ENCODE results near the gene CDK14. TPM values are rescaled to one million over a fixed set of nuclear protein-coding genes. Genes with fewer than 3 reads are reported as not detected.
A peak's percentile ranks its signal among the peaks of the same experiment; 100 is the strongest.

CDK14 gene
- total RNA-seq, 4 donors from 2014 or later, result 29.3 to 37.8 (median 33.0) TPM

DNA sequence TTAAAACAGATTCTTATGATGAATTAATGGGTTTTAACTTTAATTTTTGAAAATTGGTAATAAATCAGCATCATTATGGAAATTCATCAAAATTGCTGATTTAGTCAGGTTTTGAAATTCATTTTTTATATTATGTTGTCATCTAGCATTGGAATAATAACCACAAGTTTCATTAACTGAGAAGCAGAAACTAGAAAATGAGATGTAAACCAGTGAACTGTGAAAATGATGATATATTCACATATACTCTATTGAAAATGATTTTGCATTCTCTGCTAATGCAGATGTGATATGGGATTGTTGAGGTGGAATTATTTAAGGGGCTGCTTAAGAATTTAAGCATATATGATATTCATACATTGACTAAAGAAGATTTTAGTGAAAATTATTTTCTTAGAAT lies 352.0 kb downstream of the CDK14 start:
- Histone ChIP-seq H3K27me3 (no peaks in the 10 kb centered on the region), H3K4me1 (no peaks in the 10 kb centered on the region), H3K27ac (no peak overlapping the region), H3K4me3 (replicated peaks in 1 of 3) (no peak overlapping the region), H3K36me3 (no peaks in the 10 kb centered on the region), H3K9me3 (no peaks in the 10 kb centered on the region)
- no peak for DNase-seq
- no peak for TF ChIP-seq POLR2A (IDR thresholded peaks at IDR 0.05)
- TF ChIP-seq, protein P1, sequence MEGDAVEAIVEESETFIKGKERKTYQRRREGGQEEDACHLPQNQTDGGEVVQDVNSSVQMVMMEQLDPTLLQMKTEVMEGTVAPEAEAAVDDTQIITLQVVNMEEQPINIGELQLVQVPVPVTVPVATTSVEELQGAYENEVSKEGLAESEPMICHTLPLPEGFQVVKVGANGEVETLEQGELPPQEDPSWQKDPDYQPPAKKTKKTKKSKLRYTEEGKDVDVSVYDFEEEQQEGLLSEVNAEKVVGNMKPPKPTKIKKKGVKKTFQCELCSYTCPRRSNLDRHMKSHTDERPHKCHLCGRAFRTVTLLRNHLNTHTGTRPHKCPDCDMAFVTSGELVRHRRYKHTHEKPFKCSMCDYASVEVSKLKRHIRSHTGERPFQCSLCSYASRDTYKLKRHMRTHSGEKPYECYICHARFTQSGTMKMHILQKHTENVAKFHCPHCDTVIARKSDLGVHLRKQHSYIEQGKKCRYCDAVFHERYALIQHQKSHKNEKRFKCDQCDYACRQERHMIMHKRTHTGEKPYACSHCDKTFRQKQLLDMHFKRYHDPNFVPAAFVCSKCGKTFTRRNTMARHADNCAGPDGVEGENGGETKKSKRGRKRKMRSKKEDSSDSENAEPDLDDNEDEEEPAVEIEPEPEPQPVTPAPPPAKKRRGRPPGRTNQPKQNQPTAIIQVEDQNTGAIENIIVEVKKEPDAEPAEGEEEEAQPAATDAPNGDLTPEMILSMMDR (IDR thresholded peaks at IDR 0.05), result no peak
- intact Hi-C loops (cut with DNase I), result no loop called here

DNA sequence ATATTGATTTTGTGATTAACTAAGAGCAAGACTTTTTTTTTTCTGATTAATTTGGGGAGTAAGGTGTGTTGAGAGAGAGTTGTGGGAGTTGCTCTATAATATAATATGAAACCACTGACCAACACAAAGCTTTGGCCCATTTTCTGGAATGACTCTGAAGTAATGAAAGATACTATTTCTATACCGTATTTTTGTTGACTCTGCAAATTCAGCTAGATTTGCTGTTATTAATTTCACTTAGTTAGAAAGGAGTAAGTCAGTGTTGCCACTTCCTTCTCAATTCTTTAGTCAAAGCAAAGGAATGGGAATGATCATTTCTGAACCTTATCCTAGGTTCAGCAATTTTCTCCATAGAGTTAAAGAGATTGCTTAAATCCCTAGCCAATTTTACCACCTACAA lies 355.1 kb downstream of the CDK14 start:
- Histone ChIP-seq H3K36me3 (no peaks in the 10 kb centered on the region), H3K9me3 (no peaks in the 10 kb centered on the region), H3K4me3 (replicated peaks in 1 of 3) (no peak overlapping the region), H3K27me3 (no peaks in the 10 kb centered on the region), H3K27ac (no peak overlapping the region), H3K4me1 (peaks cover 0 to 5% of the 10 kb centered on the region in 2 donors)
- intact Hi-C loops (cut with DNase I), result no loop called here
- WGBS, 2 donors, result 89% methylated on average over 1 of the region's 1 CpG
- TF ChIP-seq, protein P1 (IDR thresholded peaks at IDR 0.05), result no peak
- no peak for TF ChIP-seq POLR2A (IDR thresholded peaks at IDR 0.05)
- DNase-seq, result no peak

DNA sequence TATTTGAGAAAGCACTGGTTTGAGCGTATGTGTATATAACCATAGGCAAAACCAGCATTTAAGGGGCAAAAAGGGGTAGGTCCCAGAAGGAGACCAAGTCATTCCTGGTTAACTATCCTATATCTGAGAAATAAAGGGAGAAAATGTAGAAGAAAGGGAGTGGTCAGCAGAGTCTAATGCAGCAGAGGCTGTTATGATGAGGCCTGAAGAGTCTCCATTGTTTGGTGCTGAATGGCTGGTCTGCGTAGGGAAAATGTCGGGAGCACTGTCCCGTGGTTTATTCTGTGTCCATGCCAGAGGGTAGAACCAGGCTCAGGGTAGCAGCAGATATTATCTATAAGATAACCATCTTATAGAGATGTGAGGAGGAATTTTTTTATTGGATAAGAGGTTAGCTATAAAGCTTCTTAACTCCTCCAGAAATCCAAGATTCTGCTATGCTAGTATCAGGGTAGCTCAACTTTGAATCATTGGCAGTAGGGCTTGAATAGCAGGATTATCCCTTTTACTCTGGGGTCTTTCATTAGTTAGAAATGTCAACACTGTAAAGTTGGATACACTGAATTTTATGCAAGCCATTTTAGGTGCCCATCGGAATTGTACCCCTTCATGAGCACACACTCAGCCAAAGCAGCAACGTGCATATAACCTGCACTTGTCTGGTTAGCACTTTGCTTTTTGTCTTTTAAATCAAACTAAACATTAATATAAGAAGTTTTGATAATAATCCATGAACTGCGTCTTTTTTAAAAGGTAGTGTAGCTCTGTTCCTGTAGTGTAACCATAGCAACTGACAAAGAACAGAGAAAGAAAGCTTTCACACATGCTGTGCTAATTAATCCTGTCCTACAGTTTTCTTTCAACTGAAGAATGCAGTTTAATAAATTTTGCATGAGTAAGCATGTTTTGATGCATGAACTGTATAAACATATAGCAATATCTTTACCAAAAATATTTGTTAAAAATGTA lies 356.1 kb downstream of the CDK14 start:
- Histone ChIP-seq H3K4me3 (replicated peaks in 1 of 3) (no peak overlapping the region), H3K4me1 (peaks cover 0 to 5% of the 10 kb centered on the region in 2 donors), H3K27ac (no peak overlapping the region), H3K9me3 (no peaks in the 10 kb centered on the region), H3K27me3 (no peaks in the 10 kb centered on the region), H3K36me3 (no peaks in the 10 kb centered on the region)
- DNase-seq, result no peak
- 82 to 84% methylated on average over 7 of the region's 7 CpGs for WGBS, 2 donors
- TF ChIP-seq, protein P1 (IDR thresholded peaks at IDR 0.05), result no peak
- TF ChIP-seq POLR2A (IDR thresholded peaks at IDR 0.05), result no peak
- intact Hi-C loops (cut with DNase I), result no loop called here

DNA sequence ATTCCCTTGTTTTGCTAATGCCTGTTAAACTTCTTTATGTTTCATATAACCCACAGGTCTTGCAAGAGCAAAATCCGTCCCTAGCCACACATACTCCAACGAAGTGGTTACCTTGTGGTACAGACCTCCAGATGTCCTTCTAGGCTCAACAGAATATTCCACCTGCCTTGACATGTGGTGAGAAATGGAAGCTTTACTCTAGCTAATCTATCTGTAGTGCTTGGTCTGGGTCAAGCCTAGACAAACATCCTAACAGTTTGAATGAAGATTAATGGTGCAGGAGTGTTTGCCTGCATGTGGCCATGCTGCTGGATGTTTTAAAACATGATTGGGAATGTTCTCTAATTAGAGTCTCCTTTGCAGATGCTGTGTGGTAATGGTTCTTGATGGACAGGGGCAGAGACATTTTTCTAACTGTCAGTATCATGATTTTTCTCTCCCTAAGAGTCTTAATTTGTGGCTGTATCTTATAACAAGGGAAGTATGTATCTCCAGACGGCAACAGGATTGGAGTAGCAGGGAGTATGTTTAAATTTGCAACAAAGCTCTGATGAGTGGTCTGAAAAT lies 359.6 kb downstream of the CDK14 start:
- intact Hi-C loops (cut with DNase I), result no loop called here
- Histone ChIP-seq H3K9me3 (no peaks in the 10 kb centered on the region), H3K27me3 (no peaks in the 10 kb centered on the region), H3K4me1 (peaks cover 11 to 18% of the 10 kb centered on the region in 2 donors), H3K4me3 (replicated peaks in 1 of 3) (no peak overlapping the region), H3K36me3 (no peaks in the 10 kb centered on the region), H3K27ac (no peak overlapping the region)
- DNase-seq, result no peak
- 77 to 81% methylated on average over 3 of the region's 3 CpGs for WGBS, 2 donors
- TF ChIP-seq, protein P1 (IDR thresholded peaks at IDR 0.05), result no peak
- no peak for TF ChIP-seq POLR2A (IDR thresholded peaks at IDR 0.05)

DNA sequence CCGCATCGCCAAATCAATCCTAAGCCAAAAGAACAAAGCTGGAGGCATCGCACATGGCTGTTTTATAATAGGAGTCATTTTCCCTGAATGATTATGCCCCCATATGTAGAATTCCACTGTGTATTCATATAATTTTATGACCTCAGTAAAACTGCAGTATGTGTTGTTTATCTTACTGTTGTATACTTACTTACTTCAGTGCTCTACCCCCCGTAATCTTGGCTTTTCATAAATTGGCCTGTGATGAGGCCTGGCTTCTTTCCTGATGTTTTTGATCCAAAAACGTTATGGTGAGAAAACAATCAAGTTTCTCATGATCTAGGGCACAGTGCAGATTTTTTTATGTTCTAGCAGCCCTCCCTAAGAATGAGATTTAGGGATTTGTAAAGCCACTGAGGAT lies 361.8 kb downstream of the CDK14 start:
- intact Hi-C loops (cut with DNase I), result no loop called here
- WGBS, 2 donors, result 77 to 81% methylated on average over 5 of the region's 5 CpGs

More for the DNA sequence above, 361.8 kb downstream of the CDK14 start:
- Histone ChIP-seq H3K4me1 (peaks cover 11 to 18% of the 10 kb centered on the region in 2 donors), H3K9me3 (no peaks in the 10 kb centered on the region), H3K27me3 (no peaks in the 10 kb centered on the region), H3K36me3 (no peaks in the 10 kb centered on the region), H3K27ac (peak overlapping the region in 1 of 3 donors; percentile 27), H3K4me3 (replicated peaks in 1 of 3) (no peak overlapping the region)
- no peak for DNase-seq
- TF ChIP-seq, protein P1 (IDR thresholded peaks at IDR 0.05), result no peak
- no peak for TF ChIP-seq POLR2A (IDR thresholded peaks at IDR 0.05)
